Measurements from ENCODE around the gene ARHGAP28.

- TF ChIP-seq POLR2AphosphoS5 (IDR thresholded peaks at IDR 0.05; ENCODE audit: low read depth, low read length) (no peak), POLR2A (IDR thresholded peaks at IDR 0.05; ENCODE audit: low read depth, low read length) (no peak), TAF1 (IDR thresholded peaks at IDR 0.05; ENCODE audit: borderline replicate concordance, low read depth, low read length) (no peak)
These were observed 17.0 kb downstream of the ARHGAP28 start for GRCh38 chr18:6746386-6746960.

Data from GM12892 (cell line).